ENCODE results near the gene PLVAP.

GRCh38 chr19:17358395-17358794 lies 18.7 kb downstream of the PLVAP start:
- TF ChIP-seq, protein P1, sequence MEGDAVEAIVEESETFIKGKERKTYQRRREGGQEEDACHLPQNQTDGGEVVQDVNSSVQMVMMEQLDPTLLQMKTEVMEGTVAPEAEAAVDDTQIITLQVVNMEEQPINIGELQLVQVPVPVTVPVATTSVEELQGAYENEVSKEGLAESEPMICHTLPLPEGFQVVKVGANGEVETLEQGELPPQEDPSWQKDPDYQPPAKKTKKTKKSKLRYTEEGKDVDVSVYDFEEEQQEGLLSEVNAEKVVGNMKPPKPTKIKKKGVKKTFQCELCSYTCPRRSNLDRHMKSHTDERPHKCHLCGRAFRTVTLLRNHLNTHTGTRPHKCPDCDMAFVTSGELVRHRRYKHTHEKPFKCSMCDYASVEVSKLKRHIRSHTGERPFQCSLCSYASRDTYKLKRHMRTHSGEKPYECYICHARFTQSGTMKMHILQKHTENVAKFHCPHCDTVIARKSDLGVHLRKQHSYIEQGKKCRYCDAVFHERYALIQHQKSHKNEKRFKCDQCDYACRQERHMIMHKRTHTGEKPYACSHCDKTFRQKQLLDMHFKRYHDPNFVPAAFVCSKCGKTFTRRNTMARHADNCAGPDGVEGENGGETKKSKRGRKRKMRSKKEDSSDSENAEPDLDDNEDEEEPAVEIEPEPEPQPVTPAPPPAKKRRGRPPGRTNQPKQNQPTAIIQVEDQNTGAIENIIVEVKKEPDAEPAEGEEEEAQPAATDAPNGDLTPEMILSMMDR (IDR thresholded peaks at IDR 0.05): no peak
- no peak for TF ChIP-seq POLR2A (IDR thresholded peaks at IDR 0.05)

All from Peyer's patch (tissue), 4 donors.